ENCODE measurements around the gene PPP1R12C.

DNA sequence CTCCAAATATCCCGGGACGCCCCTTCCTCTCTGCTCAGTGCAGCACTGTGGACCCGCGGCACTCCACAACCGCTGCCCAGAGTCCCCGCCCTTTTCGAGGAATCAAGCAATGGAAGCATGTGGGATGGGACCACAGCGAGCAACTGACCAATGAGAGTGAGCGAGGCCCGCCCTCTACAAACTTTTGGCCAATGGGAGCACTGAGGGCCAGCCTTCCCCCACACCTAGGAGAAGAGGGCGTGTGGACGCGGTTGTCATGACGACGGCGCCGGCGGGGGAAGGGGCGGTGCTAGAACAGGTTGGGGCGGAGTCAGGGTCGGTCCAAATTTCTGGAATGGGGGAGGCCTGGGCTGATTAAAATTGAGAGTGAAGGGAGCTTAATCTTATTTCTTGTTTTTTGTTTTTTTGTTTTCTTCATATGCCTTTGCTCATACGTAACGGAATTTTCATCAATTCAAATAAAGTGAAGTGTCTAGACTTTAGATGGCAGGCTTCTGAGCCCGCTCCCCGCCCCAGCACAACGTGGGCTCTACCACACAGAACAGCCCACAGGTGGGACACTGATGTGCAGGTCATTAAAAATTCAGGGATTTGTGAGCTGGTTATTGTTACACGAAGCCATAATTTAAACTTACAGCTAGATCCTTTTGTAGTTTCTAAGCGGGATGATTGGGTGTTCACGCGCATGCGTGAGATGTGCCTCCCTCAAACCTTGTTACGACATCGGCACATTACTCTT is 49.3 kb upstream of the PPP1R12C start, which contains the start of gene DNAAF3:
- TF ChIP-seq EZH2 (IDR thresholded peaks at IDR 0.05; ENCODE audit: borderline replicate concordance, low read length), result no peak
- TF ChIP-seq CTCF (IDR thresholded peaks at IDR 0.05; ENCODE audit: low read length), result no peak

All from OCI-LY1 (cell line).